Astrocyte (in vitro differentiated cells and primary cell): ENCODE measurements around the gene VDAC1. TPM values are rescaled to one million over a fixed set of nuclear protein-coding genes. Genes with fewer than 3 reads are reported as not detected.

Experiments used
- DNase-seq: peaks from one replicate; pipeline ENCODE4 v3.0.0-alpha.2; 2010; ENCODE audit warnings: low read depth
- FAIRE-seq: peaks from 2 replicates; lab custom pipeline; 2011; peaks lifted over from hg19 to GRCh38; lab: Jason Lieb, UNC
- H2AFZ ChIP-seq: 2 replicates; pipeline ENCODE4 v1.6.0; 2012; ENCODE audit warnings: low read depth, low read length, inconsistent platforms
- H3K27ac ChIP-seq: 2 replicates; pipeline ENCODE4 v1.5.1; 2011; ENCODE audit warnings: low read depth, low read length, inconsistent platforms
- H3K27me3 ChIP-seq: 2 replicates; pipeline ENCODE4 v1.6.0; 2011; ENCODE audit warnings: low read length, inconsistent platforms; ENCODE audit not compliant: insufficient read depth
- H3K36me3 ChIP-seq: 2 replicates; pipeline ENCODE4 v1.5.1; 2011; ENCODE audit warnings: low read length, inconsistent platforms; ENCODE audit not compliant: insufficient read depth
- H3K4me1 ChIP-seq: 2 replicates; pipeline ENCODE4 v1.5.1; 2011; ENCODE audit warnings: low read length, inconsistent platforms; ENCODE audit not compliant: insufficient read depth
- H3K4me2 ChIP-seq: 2 replicates; pipeline ENCODE4 v1.6.0; 2012; ENCODE audit warnings: low read length, inconsistent platforms
- H3K4me3 ChIP-seq: 2 replicates; pipeline ENCODE4 v1.5.1; 2011; ENCODE audit warnings: low read depth, mild to moderate bottlenecking, low read length, inconsistent platforms; ENCODE audit not compliant: insufficient read depth
- H3K79me2 ChIP-seq: 2 replicates; pipeline ENCODE4 v1.6.0; 2012; ENCODE audit warnings: mild to moderate bottlenecking, low read length, inconsistent platforms; ENCODE audit not compliant: insufficient read depth
- H3K9ac ChIP-seq: 2 replicates; pipeline ENCODE4 v1.6.0; 2012; ENCODE audit warnings: mild to moderate bottlenecking, low read length, inconsistent platforms
- H3K9me3 ChIP-seq: 2 replicates; pipeline ENCODE4 v1.5.1; 2012; ENCODE audit warnings: low read depth, mild to moderate bottlenecking, low read length, inconsistent platforms; ENCODE audit not compliant: insufficient read depth
- H4K20me1 ChIP-seq: 2 replicates; pipeline ENCODE4 v1.6.0; 2012; ENCODE audit warnings: low read length, inconsistent platforms; ENCODE audit not compliant: insufficient read depth
- H3K27ac Mint-ChIP-seq: one replicate; pipeline ENCODE4 v1.8.0; 2021; ENCODE audit warnings: mild to moderate bottlenecking, mixed read lengths; ENCODE audit not compliant: unreplicated experiment
- H3K27me3 Mint-ChIP-seq: one replicate; pipeline ENCODE4 v1.8.0; 2021; ENCODE audit warnings: low read depth, mixed read lengths; ENCODE audit not compliant: unreplicated experiment
- H3K36me3 Mint-ChIP-seq: one replicate; pipeline ENCODE4 v1.8.0; 2021; ENCODE audit warnings: low read depth, mixed read lengths; ENCODE audit not compliant: unreplicated experiment
- H3K4me1 Mint-ChIP-seq: one replicate; pipeline ENCODE4 v1.8.0; 2021; ENCODE audit warnings: low read depth, mixed read lengths; ENCODE audit not compliant: unreplicated experiment
- H3K4me3 Mint-ChIP-seq: one replicate; pipeline ENCODE4 v1.8.0; 2021; ENCODE audit warnings: mild to moderate bottlenecking, moderate library complexity, mixed read lengths; ENCODE audit not compliant: unreplicated experiment
- H3K9me3 Mint-ChIP-seq: one replicate; pipeline ENCODE4 v1.8.0; 2021; ENCODE audit warnings: mild to moderate bottlenecking, mixed read lengths; ENCODE audit not compliant: unreplicated experiment
- CTCF ChIP-seq: IDR thresholded peaks from 2 replicates; pipeline ENCODE4 v1.5.1; 2011; ENCODE audit warnings: low read depth, mild to moderate bottlenecking, inconsistent platforms, low read length, moderate library complexity; ENCODE audit not compliant: insufficient read depth
- EZH2 ChIP-seq: IDR thresholded peaks from 2 replicates; pipeline ENCODE4 v1.6.1; 2012; ENCODE audit warnings: mild to moderate bottlenecking, low read length, inconsistent platforms; ENCODE audit not compliant: insufficient read depth
- total RNA-seq: library from RNA; stranded (reverse); gene quantifications from 2 replicates; pipeline ENCODE4 v1.2.1, GENCODE V29; 2021

VDAC1 gene
- total RNA-seq, 1 donor from 2014 or later = 364 TPM

DNA sequence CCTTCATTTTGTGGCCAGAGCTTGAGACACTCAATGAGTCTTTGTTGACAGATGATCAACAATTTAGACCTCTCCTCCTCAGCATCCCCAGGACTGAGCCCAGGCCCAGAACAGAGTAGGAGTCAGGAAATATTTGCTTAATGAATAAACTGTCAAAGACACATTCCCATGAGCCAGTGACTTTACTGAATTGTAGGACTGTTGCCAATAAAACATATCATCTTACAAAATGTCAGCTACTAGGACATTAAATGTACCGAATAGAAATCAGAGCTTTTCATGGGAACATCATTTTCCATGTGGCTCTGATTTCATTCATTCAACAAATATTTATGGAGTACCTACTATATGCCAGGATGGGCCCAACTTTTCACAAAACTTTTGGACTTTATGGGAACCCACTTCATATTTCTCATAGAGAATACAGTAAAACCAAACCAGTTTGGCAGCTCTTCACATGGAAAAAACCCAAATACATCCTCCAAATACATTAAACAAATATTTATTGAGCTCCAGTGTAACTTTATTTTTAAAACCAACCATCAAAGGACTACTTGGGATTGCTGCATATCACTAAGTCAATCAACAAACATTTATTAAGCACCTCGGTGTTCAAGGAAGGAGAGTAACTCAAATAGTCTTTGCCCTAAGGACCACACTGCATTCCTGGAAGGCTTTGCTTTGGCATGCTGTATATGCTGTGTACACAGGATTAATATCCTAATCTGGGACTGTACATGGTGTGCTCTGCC is 11.4 kb downstream of the VDAC1 start:
- DNase-seq (peak; percentile 71), FAIRE-seq (peak; percentile 37)
- Histone ChIP-seq H4K20me1 (peaks cover 91% of the 10 kb centered on the region), H3K36me3 (peaks cover 22% of the 10 kb centered on the region), H3K4me3 (no peak overlapping the region), H2AFZ (no peak overlapping the region), H3K9ac (no peak overlapping the region), H3K9me3 (no peaks in the 10 kb centered on the region), H3K27ac (no peak overlapping the region), H3K79me2 (peaks cover 99% of the 10 kb centered on the region), H3K4me2 (peak overlapping the region; percentile 31), H3K4me1 (peaks cover 26% of the 10 kb centered on the region), H3K27me3 (no peaks in the 10 kb centered on the region)
- Mint-ChIP-seq H3K27me3 (no peaks in the 10 kb centered on the region), H3K9me3 (no peaks in the 10 kb centered on the region), H3K27ac (no peak overlapping the region), H3K4me3 (peak overlapping the region; percentile 61), H3K36me3 (peaks cover 6% of the 10 kb centered on the region), H3K4me1 (peaks cover 41% of the 10 kb centered on the region)
- TF ChIP-seq EZH2 = no peak
- no peak for TF ChIP-seq CTCF

DNA sequence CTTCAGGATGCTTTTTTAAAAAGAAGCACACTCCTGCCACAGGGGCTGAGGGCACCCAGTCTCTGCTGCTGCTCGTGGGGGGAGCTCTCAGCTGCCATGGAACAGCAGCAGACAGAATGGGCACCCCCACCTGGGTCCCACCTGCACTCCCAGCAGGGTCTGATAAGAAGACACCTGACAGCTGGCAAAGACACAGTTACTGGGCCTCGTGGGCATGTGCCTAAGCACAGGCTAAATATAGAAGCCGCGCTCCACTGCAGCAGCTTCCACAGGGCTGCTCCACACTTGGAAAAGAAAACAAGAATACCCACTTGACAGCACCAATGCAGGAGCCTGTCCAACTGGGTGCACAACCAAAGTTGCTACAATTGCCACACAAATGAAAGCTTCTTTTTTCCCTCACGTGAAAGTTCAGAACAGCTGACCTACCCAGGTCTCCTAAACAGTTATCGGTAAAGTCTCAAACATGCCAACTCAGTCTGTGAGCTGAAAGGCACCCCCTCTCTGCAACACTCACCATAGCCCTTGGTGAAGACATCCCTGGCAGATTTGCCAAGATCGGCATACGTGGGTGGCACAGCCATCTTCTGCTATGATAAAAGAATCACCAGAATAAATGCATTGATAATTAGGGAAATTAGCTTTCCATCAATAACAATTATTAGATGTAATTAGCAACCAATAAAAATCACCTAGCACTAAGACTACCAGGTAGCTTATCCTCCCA is 12.2 kb downstream of the VDAC1 start:
- no peak for FAIRE-seq
- TF ChIP-seq CTCF = no peak
- no peak for TF ChIP-seq EZH2

More for the DNA sequence above, 12.2 kb downstream of the VDAC1 start:
- Mint-ChIP-seq H3K36me3 (peaks cover 10% of the 10 kb centered on the region), H3K4me1 (peaks cover 41% of the 10 kb centered on the region), H3K27me3 (no peaks in the 10 kb centered on the region), H3K4me3 (peak overlapping the region; percentile 61), H3K27ac (peak overlapping the region; percentile 51), H3K9me3 (no peaks in the 10 kb centered on the region)
- Histone ChIP-seq H2AFZ (no peak overlapping the region), H3K9me3 (no peaks in the 10 kb centered on the region), H3K36me3 (peaks cover 27% of the 10 kb centered on the region), H3K4me3 (no peak overlapping the region), H3K4me2 (peak overlapping the region; percentile 31), H3K79me2 (peaks cover 98% of the 10 kb centered on the region), H3K27me3 (no peaks in the 10 kb centered on the region), H3K27ac (no peak overlapping the region), H4K20me1 (peaks cover 87% of the 10 kb centered on the region), H3K4me1 (peaks cover 26% of the 10 kb centered on the region), H3K9ac (no peak overlapping the region)
- DNase-seq = no peak
